8988T (cell line): ENCODE data around the gene METTL8.
"Not testable (repeated sequence)": the region's sequence is repeated elsewhere in the genome, so short reads cannot be mapped to it uniquely, and the experiment has no call there.

ENCODE experiments used
- DNase-seq: peaks from one replicate; pipeline ENCODE4 v3.0.0; 2011

The METTL8 gene

DNA sequence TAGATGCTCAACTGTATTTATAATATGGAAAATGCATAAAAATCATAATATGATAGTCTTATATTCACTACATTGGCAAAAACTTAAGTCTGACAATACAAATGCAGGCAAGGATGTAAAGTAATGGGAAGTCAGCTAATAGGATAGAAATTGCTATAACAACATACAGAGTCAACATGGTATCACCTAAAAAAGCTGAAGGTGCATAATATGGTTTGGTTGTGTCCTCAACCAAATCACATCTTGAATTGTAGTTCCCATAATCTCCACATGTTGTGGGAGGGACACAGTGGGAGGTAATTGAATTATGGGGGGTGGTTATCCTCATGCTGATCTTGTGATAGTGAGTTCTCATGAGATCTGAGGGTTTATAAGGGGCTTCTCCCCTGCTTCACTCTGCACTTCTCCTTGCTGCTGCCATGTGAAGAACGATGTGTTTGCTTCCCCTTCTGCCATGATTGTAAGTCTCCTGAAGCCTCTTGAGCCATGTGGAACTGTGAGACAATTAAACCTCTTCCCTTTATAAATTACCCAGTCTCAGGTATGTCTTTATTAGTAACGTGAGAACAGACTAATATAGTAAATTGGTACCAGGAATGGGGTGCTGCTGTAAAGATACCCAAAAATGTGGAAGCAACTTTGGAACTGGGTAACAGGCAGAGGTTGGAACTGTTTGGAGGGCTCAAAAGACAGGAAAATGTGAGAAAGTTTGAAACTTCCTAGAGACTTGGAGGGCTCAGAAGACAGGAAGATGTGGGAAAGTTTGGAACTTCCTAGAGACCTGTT lies 10.9 kb downstream of the METTL8 start:
- not testable (repeated sequence) for DNase-seq

DNA sequence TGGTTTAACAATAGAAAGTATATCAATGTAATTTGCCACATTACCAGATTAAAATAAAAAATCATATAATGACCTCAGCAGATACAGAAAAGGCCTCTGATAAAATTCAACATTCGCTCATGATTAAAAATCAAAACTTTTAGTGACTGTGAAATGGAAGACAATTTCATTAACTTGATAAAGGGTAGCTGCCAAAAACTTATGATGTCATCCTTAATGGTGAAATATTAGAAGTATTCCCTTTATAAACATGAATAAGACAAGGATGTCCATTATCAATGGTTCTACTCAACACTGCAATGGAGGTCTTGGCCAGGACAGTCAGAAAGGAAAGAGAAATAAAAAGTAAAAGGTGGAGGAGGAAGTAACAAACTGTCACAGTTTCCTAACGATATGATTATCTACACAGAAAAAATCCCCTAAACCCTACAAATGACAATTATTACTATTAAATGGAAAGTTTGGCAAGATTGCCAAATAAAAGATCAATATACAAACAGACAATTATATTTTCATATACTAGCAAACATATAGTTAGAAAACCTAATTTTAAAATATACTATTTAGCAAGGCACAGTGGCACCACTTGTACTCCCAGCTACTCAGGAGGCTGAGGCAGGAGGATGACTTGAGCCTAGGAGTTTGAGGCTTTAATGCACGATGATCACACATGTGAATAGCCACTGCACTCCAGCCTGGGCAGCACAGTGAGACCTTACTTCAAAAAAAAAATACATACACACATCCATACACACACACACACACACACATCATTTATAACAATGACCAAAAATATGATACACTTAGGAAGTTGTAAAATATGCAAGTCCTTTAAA lies 12.8 kb downstream of the METTL8 start:
- DNase-seq = no peak

DNA sequence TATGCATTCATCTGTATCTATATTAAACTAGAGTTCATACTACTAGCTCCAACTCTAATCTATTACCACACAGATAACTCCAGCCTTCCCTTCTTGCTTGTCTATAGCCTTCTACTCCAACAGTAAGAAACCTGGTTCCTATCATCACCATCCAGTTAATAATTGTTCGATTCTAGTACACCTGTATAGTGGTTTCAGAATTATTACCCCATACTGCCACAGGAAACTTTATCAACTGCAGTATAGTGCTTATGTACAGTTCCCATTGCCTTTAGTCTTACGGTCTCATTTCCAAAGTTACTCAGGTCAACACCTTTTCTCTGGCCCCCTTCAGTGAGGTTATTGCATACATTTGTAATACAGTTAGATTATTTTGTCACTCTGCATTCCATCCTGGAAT lies 14.5 kb downstream of the METTL8 start:
- no peak for DNase-seq

DNA sequence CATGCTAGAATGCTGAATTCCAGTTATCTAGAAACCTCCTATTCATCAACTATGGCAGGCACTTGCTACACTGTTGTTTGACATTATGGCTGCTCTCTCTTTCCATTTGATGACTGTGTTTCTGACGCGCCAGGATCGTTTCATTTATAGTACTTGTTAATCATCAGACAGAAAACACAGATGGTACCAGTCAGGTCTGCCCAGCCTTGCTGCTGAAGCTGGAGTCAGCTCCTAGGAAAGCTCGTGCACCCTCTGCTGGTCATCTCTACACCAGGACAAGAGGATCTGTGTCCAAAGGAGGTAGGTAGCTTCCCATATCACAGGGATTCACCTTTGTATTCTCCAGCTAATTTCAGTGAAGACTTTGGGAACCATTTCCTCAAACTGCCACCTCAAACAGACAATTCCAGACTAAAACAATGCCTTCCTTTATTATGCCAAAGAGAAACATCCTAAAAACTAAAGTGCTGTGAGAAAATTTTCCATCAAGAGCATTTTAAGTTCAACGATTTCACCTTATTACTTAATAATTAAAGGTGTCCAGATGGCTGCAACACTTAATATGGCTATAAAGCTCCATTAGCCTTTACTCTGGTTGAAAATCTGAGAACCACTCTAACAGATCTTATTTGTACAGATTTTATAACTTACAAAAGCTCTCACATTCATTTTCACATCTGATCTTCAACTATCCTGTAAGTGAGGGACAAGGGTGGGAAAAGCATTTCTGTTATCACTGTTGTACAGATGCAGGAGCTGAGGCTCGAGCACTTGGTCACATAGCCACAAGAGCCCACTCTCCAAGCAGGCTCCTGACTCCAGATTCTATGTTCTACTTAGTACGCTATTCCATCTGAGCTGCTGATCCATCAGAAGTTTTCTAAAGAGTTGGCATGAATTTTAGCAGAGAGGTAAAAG lies 17.5 kb downstream of the METTL8 start:
- DNase-seq = no peak

DNA sequence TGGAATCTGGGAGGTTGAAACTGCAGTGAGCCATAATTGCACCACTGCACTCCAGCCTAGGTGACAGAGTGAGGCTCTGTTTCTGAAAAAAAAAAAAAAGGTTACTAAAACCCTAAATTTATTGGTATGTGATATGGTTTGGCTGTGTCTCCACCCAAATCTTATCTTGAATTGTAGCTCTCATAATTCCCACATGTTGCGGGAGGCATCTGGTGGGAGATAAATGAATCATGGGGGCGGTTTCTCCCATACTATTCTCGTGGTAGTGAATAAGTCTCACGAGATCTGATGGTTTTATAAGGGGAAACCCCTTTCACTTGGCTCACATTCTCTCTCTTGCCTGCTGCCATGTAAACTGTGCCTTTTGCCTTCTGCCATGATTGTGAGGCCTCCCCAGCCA lies 19.1 kb downstream of the METTL8 start:
- DNase-seq = not testable (repeated sequence)

DNA sequence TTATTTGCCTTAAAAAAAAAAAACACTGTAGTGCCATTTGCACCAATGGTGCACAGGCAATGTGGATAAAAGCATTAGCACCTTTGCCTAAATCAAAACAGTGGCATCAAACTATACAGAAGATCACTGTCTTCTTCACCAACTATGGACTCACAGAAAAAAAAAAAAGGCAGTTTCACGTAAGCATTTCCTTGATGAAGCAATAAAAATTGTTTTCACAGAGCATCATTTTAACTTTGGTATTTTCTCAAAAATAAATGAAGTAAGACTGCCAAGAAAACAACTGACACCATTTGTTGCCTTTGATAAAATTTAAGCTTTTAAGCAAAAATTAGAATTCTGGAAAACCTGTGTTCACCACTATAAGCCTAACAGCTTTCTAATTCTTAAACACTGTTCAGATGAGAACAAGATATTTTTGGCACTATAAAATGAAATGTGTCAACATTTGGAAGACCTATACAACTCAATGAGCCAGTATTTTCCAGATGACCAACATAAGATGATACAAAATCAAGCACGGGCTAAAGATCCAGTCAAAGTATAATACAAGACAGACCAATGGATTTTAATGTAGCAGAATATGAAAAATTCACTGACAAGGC lies 21.1 kb downstream of the METTL8 start:
- DNase-seq = no peak

DNA sequence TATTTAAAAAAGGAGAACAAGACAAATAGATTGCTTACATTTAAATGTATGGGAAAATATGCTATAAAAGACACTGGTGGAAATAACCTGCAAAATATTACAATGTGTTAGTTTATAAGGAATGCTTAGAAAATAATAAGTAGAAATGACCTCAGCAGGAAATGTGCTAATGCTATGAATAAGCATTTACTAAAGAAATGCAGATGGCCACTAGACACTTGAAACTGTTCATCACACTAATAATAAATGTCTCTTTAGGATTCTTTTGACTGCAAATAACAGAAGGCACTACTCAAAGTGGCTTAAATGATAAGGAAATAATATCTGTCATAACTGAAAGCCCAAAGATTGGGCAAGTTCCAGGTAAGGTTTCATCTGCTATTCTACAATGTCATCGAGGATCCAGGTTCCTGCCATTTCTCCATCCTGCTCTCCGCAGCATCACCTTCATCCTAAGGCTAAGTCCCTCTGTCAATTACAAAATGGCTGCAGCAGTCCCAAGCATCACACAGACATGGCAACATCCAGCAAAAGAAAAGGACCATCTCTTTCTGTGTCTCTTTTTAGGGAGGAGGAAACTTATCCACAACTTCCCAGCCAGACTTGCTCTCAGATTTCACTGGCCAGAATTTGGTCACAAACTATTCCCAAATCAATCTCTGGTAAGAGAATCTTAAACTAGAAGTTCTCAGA lies 21.9 kb downstream of the METTL8 start:
- no peak for DNase-seq

DNA sequence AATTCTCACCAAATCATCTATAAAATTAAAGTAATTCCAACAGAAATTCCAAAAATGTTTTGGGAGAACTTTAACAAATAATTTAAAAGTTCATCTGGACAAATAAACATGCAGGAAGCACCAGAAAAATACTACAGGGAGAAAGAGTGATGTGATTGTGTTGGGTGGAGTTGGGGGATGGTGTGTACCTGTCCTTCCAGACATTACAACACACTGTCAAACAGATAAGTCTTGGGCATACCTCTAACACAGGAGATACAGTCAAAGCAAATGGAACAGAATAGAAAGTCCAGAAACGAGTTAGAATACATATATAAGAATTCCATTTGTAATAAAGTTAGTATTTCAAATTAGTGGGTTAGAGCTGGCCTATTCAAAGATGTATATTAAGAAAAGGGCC lies 22.6 kb downstream of the METTL8 start:
- no peak for DNase-seq

DNA sequence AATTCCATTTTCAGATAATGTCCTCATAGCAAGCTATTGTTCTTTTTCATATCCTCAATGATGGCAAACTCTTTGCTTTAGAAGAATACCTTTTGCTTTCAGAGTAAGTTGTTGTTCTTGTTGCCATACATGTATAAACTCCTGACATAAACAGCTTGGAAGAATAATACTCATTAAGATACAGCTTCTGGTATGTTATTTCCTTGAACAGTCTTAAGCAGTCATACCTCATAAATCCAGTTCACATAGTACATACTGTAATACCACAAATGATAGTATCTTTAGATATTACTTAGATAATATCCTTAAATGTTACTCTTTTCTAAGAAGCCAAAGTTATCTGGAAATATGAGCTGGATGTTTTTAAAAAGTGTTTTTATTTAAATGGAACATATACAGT lies 23.2 kb downstream of the METTL8 start:
- no peak for DNase-seq

DNA sequence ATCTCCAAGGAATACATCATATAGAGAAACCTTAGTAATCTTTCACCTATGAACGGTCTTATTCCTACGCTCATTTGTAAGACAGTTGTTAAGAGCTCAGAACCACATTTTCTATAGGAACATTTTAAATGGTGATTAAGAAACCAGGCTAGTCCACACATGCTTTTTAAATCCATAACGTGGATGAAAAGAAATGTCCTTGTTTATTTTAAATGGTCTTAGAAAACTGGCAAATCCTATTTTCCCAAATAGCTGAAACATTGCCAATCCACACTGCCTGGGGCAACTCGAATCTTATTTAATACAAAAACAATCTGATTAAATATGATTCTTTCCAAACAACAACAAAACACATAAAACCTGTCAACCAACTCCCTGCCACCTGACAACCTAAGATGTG lies 23.7 kb downstream of the METTL8 start:
- DNase-seq = no peak

DNA sequence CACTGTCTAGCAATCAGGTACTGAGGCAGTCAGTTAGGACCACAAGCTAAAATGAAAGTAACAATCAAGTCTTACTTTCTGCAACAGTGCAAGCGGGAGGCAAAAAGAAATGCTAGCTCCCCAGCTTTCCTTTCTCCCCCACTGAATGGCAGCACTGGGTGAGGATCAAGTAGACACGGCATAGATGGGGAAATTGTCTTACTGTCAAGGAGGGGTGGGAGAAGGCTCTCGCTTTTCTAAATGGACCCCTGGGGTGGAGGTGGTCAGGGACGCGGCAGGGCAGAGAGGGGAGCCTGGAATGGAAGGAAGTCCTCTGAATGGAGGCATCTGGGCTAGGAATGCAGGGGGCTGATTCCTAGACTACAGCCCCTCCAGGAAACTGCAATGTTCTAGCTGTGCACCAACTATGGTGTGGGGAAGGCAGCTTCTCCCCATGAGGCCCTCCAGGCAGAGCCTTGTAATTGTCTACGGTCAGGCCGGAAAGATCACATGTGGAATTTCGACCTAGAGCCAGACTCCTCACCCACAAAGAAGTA lies 24.3 kb downstream of the METTL8 start:
- DNase-seq = no peak

DNA sequence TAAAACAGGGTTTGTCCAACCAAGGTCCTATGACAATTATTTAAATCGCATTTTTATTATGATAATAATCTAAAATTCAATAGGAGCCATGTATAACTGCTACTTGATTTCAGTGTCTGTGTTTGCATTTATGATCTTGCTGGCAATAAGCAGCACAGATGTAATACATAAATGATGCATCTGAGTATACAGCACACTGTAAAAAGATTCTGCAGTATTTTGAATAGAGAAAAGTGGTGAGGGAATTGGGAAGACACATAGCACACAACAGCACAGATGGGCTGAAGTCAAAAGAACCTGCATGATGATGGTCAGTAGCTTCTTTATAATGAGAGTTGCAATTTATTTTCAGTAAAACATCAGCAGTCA lies 26.1 kb downstream of the METTL8 start:
- DNase-seq = no peak

DNA sequence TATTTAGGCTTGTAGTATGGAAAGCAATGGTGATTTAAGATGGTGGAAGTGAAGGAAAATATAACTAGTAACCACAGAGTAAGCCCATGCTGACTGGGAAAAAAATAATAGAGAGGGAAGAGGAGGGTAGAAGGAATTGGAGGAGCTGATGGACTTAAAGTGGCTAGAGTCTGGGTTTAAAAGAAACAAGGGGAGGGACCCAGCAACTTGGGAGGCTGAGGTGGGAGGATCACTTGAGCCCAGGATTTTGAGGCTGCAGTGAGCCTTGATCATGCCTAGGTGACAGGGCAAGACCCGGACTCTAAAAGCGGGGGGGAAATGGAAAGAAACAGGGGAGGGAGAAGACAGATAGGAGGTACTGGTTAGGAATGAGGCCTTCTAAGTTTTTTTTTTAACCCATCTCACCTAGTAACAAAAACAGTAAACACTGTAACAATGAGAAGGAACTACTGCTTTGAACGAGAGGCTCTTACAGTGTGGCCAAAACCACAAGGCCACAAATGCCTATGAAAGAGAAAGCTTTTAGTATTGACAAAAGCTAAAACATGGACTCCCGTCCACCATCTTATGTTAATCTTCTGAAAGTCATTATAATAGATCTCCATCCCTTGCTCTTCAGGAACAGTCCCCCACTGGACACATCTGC lies 26.6 kb downstream of the METTL8 start:
- DNase-seq = no peak

DNA sequence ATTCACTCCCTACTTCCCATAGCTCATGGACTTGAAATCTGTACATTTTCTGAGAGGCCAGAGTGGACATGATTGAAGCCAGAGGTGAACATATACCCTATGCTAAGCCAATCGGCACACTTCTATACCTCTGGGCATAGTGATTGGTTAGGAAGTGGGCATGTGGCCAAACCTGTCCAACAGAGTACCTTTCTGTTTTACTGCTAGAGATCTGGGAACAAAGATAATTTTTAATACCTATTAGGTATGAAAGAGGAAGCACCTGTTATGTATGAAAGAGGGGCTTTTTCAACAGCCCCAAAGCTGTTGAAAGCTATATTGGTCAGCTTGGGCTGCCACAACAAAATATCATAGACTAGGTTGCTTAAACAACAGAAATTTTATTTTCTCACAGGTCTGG lies 27.7 kb downstream of the METTL8 start:
- no peak for DNase-seq

DNA sequence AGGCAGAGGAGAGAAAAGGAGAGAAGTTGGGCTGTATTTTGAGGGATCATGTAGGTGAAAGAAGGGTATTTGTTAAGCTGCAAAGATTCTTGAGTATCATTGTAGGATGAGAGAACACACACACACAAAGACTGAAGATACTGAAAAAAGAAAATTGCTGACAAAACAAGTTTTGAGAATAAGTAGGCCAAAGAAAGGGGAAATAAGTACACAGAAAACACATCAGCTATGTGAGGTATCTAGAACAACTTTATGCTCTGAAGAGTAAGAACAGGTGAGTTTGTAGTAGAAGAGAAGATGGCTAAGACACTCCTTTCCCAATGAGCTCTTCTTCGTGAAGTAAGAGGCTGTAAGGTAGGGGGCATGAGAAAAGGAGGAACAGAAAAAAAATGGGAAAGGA lies 28.2 kb downstream of the METTL8 start:
- DNase-seq = no peak

DNA sequence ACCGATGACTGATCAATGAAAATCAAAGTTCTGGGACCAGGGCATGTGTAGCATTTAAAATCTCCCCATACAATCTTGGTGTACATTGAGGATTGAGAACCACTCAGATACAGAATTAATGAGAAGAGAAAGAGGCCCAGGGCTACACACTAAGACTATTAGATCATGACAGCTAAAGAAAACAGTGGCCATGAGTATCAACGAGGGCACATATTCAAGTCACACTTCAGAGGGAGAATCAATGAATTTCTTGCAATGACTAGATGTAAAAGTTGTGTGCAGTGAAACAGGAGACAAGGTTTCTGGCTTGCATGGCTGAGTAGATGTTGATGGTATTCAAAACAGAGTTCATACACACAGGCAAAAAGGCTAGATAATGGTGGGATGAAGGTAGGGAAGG lies 29.1 kb downstream of the METTL8 start:
- DNase-seq = no peak

DNA sequence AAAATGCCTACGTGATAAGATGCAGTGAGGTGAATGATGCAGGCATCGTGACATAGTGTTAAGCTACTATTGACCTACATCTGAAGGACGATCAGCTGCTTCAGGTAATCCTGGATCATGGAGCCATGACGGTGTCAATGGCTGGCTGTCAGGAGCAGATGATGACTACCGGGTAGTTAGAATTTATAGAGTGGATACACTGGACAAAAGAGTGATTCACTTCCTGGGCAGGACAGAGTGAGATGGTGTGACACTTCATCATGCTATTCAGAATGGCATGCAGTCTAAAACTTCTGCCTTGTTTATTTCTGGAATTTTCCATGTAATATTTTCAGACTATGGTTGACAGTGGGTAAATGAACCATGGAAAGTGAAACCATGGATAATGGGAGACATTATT lies 29.5 kb downstream of the METTL8 start:
- DNase-seq = peak; percentile 14

DNA sequence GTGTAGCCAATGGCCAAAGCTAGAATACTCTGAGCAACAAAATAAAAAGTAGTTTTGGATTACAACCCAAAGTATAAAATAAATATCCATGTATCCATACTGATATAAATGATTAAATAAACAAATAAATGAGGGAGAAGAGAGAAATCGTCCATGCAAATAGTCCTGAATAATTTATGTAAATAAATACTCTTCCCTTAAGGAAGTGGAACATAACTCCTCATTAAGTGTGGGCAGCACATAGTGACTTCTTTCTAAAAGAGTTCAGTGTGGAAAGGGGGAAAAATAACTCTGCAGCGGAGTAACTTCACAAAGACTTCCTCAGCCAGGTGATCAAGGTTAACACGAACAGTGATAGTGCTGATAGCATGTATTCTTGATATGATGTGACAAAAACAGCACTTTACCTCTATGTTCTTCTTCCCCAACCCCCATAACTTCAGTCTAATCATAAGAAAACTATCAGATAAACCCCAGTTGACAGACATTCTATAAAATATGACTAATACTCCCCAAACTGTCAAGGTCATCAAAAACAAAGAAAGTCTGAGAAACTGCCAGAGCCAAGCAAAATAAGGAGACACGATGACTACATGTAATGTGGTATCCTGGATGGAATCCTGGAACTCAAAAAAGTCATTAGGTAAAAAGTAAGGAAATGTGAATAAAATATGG lies 30.7 kb downstream of the METTL8 start:
- no peak for DNase-seq

DNA sequence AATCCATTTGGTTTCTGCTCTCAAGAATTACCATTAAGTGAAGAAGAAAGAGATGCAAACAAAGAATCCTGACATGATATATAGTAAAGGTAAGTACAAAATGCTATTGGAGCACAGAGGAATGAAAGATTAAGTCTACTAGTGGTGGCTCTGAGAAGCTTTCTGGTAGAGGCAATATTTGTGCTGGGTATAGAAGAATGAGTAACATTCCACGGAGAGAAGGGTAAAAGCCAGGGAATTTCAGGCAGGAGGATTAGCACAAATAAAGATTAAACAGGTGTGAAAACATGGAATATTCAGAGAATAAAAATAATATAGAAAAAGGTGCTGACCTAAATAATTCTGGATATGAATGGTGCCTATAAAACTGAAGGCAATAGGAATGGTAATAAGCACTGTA lies 31.8 kb downstream of the METTL8 start:
- no peak for DNase-seq

DNA sequence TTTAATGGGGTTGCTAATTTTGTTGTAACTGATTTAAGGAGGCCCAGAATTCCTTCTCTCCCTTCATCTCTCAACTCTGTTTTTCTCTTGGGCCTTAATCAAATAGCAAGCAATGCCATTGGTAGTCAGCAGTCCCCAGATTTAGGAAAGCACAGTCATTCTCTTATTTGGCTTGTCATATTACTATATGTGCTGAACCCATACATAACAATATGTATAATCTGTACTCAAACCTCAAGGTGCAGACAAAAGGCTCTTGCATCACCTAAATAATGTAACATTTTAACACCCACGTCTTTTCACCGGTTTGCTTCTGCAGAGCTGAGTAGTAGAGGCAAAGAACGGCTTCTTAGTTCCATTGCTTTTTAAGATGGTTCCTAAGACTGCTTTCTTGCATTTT lies 33.4 kb downstream of the METTL8 start:
- DNase-seq = no peak

DNA sequence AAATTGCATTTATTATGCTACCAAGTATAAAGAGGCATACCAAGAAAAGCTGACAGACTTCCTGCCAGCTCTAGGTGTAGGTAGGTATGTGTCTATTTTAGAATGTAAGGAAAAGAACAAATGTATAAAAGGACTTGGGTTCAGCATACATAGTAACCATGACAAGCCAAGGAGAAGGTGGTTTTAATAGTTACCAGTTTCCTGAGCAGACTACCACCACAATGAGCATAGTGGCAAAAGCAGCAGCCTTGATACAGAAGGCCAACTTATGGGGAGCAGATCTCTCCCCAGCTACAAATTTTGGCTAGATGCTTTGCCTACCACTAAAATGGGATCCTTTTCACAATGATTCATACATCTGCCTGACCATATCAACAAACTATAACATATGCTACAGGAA lies 34.5 kb downstream of the METTL8 start:
- DNase-seq = no peak
